Activated CD8-positive, alpha-beta memory T cell treated with anti-CD3 and anti-CD28 coated beads for 4 hours (primary cell): ENCODE data around the gene ADAT3.
"Not testable (repeated sequence)": the region's sequence is repeated elsewhere in the genome, so short reads cannot be mapped to it uniquely, and the experiment has no call there.

ENCODE experiments used
- DNase-seq, 2 donors: peaks; one replicate each; pipeline ENCODE4 v3.0.0-alpha.2; 2020; ENCODE audit warnings: low read depth in 2 of 2

ADAT3 gene

GRCh38 chr19:1882786-1883692 lies 22.2 kb upstream of the ADAT3 start:
- no peak for DNase-seq

- no peak for DNase-seq
Measured at GRCh38 chr19:1883784-1884183, 21.4 kb upstream of the ADAT3 start.

- no peak for DNase-seq
Measured at GRCh38 chr19:1884291-1884718, 20.9 kb upstream of the ADAT3 start.

GRCh38 chr19:1884719-1885334 lies 20.4 kb upstream of the ADAT3 start:
- DNase-seq: no peak

- peak; percentile 89 to 93 for DNase-seq
Measured at GRCh38 chr19:1885398-1886119, 19.6 kb upstream of the ADAT3 start, which contains the start of gene ABHD17A. Gene ABHD17A (minus strand): TSS chr19:1885496. CDS start chr19:1881566, 3,930 bp downstream.

GRCh38 chr19:1886360-1886759 lies 18.8 kb upstream of the ADAT3 start:
- DNase-seq: not testable (repeated sequence)

GRCh38 chr19:1888385-1888784 lies 16.8 kb upstream of the ADAT3 start:
- DNase-seq: no peak

- DNase-seq: no peak
Measured at GRCh38 chr19:1889907-1890306, 15.3 kb upstream of the ADAT3 start.

- no peak for DNase-seq
Measured at GRCh38 chr19:1893791-1894190, 11.4 kb upstream of the ADAT3 start.

GRCh38 chr19:1896508-1896907 lies 8.7 kb upstream of the ADAT3 start:
- no peak for DNase-seq

GRCh38 chr19:1901940-1902404 lies 3.2 kb upstream of the ADAT3 start:
- no peak for DNase-seq

- no peak for DNase-seq
Measured at GRCh38 chr19:1902923-1903322, 2.3 kb upstream of the ADAT3 start.

GRCh38 chr19:1904860-1905109 lies 414 bp upstream of the ADAT3 start:
- no peak for DNase-seq

GRCh38 chr19:1905863-1906375 lies 720 bp downstream of the ADAT3 start:
- no peak for DNase-seq

- DNase-seq: no peak
Measured at GRCh38 chr19:1906985-1907562, 1.9 kb downstream of the ADAT3 start.

GRCh38 chr19:1907563-1908363 lies 2.6 kb downstream of the ADAT3 start:
- DNase-seq: no peak

GRCh38 chr19:1908364-1908678 lies 3.1 kb downstream of the ADAT3 start:
- no peak for DNase-seq

- no peak for DNase-seq
Measured at GRCh38 chr19:1909761-1910080, 4.5 kb downstream of the ADAT3 start.

GRCh38 chr19:1910177-1910576 lies 5.0 kb downstream of the ADAT3 start:
- no peak for DNase-seq

- no peak for DNase-seq
Measured at GRCh38 chr19:1911098-1911497, 5.9 kb downstream of the ADAT3 start.

GRCh38 chr19:1911995-1912394 lies 6.8 kb downstream of the ADAT3 start:
- DNase-seq: no peak
